DOHH2 (cell line): ENCODE data around the gene KIF22.
"Not testable (repeated sequence)": the region's sequence is repeated elsewhere in the genome, so short reads cannot be mapped to it uniquely, and the experiment has no call there.

Source experiments
- H3F3A ChIP-seq: fragments of 200-600 bp; sonication (generic), shearing (Covaris generic); 2 replicates; pipeline ENCODE4 v1.6.0; 2016; ENCODE audit warnings: antibody characterized with exemption, mild to moderate bottlenecking; ENCODE audit not compliant: control insufficient read depth, insufficient read depth
- H3K27ac ChIP-seq: fragments of 200-600 bp; sonication (generic); 2 replicates; pipeline ENCODE4 v1.5.1; 2014; ENCODE audit warnings: low read depth, mild to moderate bottlenecking, low read length, moderate library complexity
- H3K27me3 ChIP-seq: fragments of 200-600 bp; sonication (generic); 2 replicates; pipeline ENCODE4 v1.6.1; 2014; ENCODE audit warnings: mild to moderate bottlenecking, low read length, mixed read lengths; ENCODE audit not compliant: control insufficient read depth
- H3K36me3 ChIP-seq: fragments of 200-600 bp; sonication (generic); 2 replicates; pipeline ENCODE4 v1.6.1; 2014; ENCODE audit warnings: mild to moderate bottlenecking, low read length, moderate library complexity, mixed read lengths; ENCODE audit not compliant: control insufficient read depth
- H3K4me1 ChIP-seq: fragments of 200-600 bp; sonication (generic); 2 replicates; pipeline ENCODE4 v1.6.1; 2014; ENCODE audit warnings: mild to moderate bottlenecking, low read length, mixed read lengths; ENCODE audit not compliant: control insufficient read depth
- H3K4me2 ChIP-seq: fragments of 200-600 bp; sonication (generic); 2 replicates; pipeline ENCODE4 v1.6.0; 2014; ENCODE audit warnings: mild to moderate bottlenecking, low read length, moderate library complexity
- H3K4me3 ChIP-seq: fragments of 200-600 bp; sonication (generic); 2 replicates; pipeline ENCODE4 v1.5.1; 2014; ENCODE audit warnings: mild to moderate bottlenecking, low read length, mixed read lengths
- H3K79me2 ChIP-seq: fragments of 200-600 bp; sonication (generic); 2 replicates; pipeline ENCODE4 v1.6.1; 2014; ENCODE audit warnings: mild to moderate bottlenecking, low read length, mixed read lengths; ENCODE audit not compliant: control insufficient read depth
- H3K9me2 ChIP-seq: fragments of 200-600 bp; sonication (generic); replicated peaks from 2 replicates; pipeline ENCODE4 v1.6.1; 2014; ENCODE audit warnings: mild to moderate bottlenecking, low read length, mixed read lengths; ENCODE audit not compliant: control insufficient read depth
- H3K9me3 ChIP-seq: fragments of 200-600 bp; sonication (generic); 2 replicates; pipeline ENCODE4 v1.6.1; 2014; ENCODE audit warnings: antibody characterized with exemption, low read length, mixed read lengths; ENCODE audit not compliant: control insufficient read depth, insufficient read depth
- H4K20me1 ChIP-seq: fragments of 200-600 bp; sonication (generic); 2 replicates; pipeline ENCODE4 v1.6.0; 2014; ENCODE audit warnings: low read depth, mild to moderate bottlenecking, antibody characterized with exemption, low read length, moderate library complexity; ENCODE audit not compliant: control insufficient read depth, insufficient read depth
- EZH2phosphoT487 ChIP-seq: fragments of 200-600 bp; sonication (generic); IDR thresholded peaks from 2 replicates; pipeline ENCODE4 v1.6.1; 2017; ENCODE audit warnings: borderline replicate concordance, mild to moderate bottlenecking, antibody characterized with exemption, low read length, moderate library complexity, mixed read lengths
- TF ChIP-seq, protein P1 (sequence below): fragments of 200-600 bp; sonication (generic); IDR thresholded peaks from one replicate; pipeline ENCODE4 v1.5.1; 2014; ENCODE audit warnings: antibody characterized with exemption, mild to moderate bottlenecking, low read depth, low read length; ENCODE audit not compliant: poor library complexity, severe bottlenecking

Gene KIF22

DNA sequence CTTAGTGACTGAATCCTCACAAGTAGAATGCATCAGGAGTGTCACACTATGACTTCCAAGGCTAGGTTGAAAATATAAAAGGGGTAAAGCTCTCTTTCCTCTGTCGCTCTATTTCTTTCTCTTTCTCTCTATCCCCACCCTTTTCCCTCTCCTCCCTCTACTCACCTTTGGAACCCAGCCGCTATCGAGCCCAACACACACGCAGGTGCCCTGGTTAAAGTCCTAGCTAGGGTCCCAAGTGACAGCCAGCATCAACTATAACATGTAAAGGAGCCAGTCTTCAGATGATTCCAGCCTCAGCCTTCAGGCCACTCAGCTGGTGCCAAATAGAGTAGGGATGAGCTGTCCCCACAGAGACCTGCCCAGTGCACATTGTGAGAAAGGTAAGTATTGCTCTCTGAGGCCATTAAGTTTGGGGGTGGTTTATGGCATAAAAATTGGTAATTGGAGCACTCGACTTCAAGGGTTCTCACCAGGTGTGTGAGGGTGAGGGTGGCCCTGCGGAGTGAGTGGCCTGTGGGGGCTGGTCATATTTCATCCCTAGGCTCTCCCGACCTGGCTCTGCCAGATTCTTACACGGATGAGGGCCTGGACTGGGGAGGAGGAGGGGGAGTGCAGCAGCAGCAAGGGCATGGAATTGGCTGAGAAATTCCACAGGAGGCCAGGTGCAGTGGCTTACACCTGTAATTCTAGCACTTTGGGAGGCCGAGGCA is 29.8 kb upstream of the KIF22 start:
- TF ChIP-seq EZH2phosphoT487, result no peak
- TF ChIP-seq, protein P1, sequence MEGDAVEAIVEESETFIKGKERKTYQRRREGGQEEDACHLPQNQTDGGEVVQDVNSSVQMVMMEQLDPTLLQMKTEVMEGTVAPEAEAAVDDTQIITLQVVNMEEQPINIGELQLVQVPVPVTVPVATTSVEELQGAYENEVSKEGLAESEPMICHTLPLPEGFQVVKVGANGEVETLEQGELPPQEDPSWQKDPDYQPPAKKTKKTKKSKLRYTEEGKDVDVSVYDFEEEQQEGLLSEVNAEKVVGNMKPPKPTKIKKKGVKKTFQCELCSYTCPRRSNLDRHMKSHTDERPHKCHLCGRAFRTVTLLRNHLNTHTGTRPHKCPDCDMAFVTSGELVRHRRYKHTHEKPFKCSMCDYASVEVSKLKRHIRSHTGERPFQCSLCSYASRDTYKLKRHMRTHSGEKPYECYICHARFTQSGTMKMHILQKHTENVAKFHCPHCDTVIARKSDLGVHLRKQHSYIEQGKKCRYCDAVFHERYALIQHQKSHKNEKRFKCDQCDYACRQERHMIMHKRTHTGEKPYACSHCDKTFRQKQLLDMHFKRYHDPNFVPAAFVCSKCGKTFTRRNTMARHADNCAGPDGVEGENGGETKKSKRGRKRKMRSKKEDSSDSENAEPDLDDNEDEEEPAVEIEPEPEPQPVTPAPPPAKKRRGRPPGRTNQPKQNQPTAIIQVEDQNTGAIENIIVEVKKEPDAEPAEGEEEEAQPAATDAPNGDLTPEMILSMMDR, result no peak
- no peaks in the 10 kb centered on the region for H3K79me2 ChIP-seq

DNA sequence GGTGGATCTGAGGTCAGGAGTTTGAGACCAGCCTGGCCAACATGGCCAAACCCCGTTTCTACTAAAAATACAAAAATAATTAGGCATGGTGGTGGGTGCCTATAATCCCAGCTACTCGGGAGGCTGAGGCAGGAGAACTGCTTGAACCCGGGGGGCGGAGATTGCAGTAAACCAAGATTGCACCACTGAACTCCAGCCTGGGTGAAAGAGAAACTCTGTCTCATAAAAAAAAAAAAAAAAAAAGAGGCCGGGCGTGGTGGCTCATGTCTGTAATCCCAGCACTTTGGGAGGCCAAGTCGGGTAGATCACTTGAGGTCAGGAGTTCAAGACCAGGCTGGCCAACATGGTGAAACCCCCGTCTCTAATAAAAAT is 29.3 kb upstream of the KIF22 start:
- not testable (repeated sequence) for H3K79me2 ChIP-seq, H3K4me2 ChIP-seq, H3K4me3 ChIP-seq, H3K9me2 ChIP-seq, H3K36me3 ChIP-seq, H3F3A ChIP-seq, H3K27ac ChIP-seq, H4K20me1 ChIP-seq, H3K27me3 ChIP-seq, H3K9me3 ChIP-seq
- H3K4me1 ChIP-seq, result peaks cover 11% of the 10 kb centered on the region

More for the DNA sequence above, 29.8 kb upstream of the KIF22 start:
- H3K4me2 ChIP-seq, result no peak overlapping the region
- peaks cover 16% of the 10 kb centered on the region for H3K4me1 ChIP-seq
- H3K9me2 ChIP-seq, result no peaks in the 10 kb centered on the region
- H3K27me3 ChIP-seq, result peaks cover 10% of the 10 kb centered on the region
- no peak overlapping the region for H3K4me3 ChIP-seq
- no peak overlapping the region for H3K27ac ChIP-seq
- no peaks in the 10 kb centered on the region for H3K9me3 ChIP-seq
- peaks cover 6% of the 10 kb centered on the region; the same call in 1 of the 2 replicates for H3F3A ChIP-seq
- no peaks in the 10 kb centered on the region for H4K20me1 ChIP-seq
- H3K36me3 ChIP-seq, result no peaks in the 10 kb centered on the region

DNA sequence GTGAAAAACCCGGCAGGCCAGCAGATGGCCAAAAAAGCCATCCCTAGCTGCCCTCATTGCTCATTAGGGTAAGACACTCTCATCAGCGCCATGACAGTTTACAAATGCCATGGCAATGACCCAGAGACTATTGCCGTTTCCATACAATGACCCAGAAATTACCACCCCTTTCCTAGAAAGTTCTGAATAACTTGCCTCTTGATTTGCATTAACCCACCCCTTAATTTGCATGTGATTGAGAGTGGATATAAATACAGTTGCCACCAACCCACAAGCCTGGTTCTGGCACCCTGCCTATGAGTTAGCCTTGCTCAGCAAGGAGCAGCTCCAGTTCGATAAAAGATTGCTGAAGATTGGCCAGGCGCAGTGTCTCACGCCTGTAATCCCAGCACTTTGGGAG is 28.7 kb upstream of the KIF22 start:
- Histone ChIP-seq H3K9me3 (no peaks in the 10 kb centered on the region), H4K20me1 (no peaks in the 10 kb centered on the region), H3K9me2 (no peaks in the 10 kb centered on the region), H3K4me3 (no peak overlapping the region), H3K27ac (no peak overlapping the region), H3K36me3 (no peaks in the 10 kb centered on the region), H3K27me3 (peaks cover 10% of the 10 kb centered on the region), H3K4me2 (no peak overlapping the region), H3K79me2 (no peaks in the 10 kb centered on the region), H3K4me1 (peaks cover 5% of the 10 kb centered on the region), H3F3A (peaks cover 1% of the 10 kb centered on the region; the same call in 1 of the 2 replicates)
- TF ChIP-seq, protein P1, result no peak
- TF ChIP-seq EZH2phosphoT487, result no peak

DNA sequence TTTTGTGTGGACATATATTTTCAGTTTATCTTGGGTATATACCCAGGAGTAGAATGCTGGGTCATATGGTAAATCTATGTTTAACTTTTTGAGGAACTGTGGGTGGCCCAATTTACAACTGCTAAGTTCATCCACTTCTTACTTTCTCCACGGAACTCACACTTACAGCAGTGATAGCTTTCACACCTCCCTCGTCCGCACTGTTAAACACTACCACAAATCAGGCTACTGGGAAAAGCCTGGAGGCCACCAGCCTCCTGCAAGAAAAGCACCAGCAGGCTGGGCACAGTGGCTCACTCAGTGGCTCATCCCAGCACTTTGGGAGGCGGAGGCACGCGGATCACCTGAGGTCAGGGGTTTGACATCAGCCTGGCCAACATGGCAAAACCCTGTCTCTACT is 27.2 kb upstream of the KIF22 start:
- no peaks in the 10 kb centered on the region for H3K9me3 ChIP-seq
- no peak overlapping the region for H3K27ac ChIP-seq
- H3K36me3 ChIP-seq, result no peaks in the 10 kb centered on the region
- H4K20me1 ChIP-seq, result no peaks in the 10 kb centered on the region
- H3K4me3 ChIP-seq, result no peak overlapping the region
- no peaks in the 10 kb centered on the region for H3K9me2 ChIP-seq
- TF ChIP-seq EZH2phosphoT487, result no peak
- TF ChIP-seq, protein P1, result no peak
- no peaks in the 10 kb centered on the region for H3K79me2 ChIP-seq
- H3K4me1 ChIP-seq, result peaks cover 4% of the 10 kb centered on the region
- no peaks in the 10 kb centered on the region for H3F3A ChIP-seq
- H3K4me2 ChIP-seq, result no peak overlapping the region
- H3K27me3 ChIP-seq, result peaks cover 10% of the 10 kb centered on the region
